ENCODE measurements around the gene ZNF700. TPM values are rescaled to one million over a fixed set of nuclear protein-coding genes. Genes with fewer than 3 reads are reported as not detected.
"Not testable (repeated sequence)": the region's sequence is repeated elsewhere in the genome, so short reads cannot be mapped to it uniquely, and the experiment has no call there.

ZNF700 gene
- total RNA-seq (2014; rRNA removed; shearing (Covaris generic); ENCODE audit: low replicate concordance) = 19.3 and 24.5 TPM in 2 replicates

DNA sequence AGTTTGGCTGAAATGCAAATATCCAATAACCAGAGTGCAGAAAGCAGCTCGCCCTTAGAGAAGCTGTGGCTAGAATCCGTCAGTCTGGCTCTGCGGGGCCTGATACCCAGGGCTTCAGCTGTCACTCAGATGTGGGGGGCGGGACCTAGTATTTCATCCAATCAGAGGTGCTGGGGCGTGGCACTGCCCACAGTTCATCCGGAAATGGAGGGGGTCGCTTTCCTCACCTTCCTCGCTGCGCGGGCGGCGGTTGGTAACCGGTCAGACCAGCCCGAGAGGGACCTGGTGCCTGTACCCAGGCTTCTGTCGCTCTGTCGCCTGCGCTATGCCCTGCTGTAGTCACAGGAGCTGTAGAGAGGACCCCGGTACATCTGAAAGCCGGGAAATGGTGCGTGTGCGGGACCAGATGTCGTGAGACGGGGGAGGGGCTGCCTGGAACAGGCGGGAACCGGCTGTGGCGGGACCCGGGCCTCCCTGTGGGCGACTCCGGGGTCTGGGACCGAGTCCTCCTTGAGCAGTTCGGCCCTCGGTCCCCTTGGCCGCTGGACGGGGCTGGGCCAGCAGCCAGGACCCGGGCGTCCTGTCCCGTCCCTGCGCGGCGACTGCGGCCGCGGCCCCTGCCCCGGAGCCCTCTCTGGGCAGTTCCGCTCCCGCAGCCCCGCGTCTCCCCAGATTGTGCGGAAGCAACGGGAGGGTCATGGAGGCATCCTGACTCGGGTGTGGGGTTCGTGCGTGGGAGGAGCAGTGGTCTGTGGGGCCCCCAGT lies at the start of gene ZNF700:
ZNF700 (plus strand) TSS at position 222 of the 765 bp plus-strand sequence; CDS start at position 326, 104 bp downstream.
- H3K4me3 ChIP-seq = peak within 1 kb of the TSS; percentile 99
- H3K9me3 ChIP-seq = peaks cover 38% of the 10 kb centered on the region
- peak; percentile 99 for DNase-seq
- H3K36me3 ChIP-seq = peaks cover 41% of the 10 kb centered on the region
- no peaks in the 10 kb centered on the region for H3K27me3 ChIP-seq

- not testable (repeated sequence) for H3K36me3 ChIP-seq
These were observed 45.1 kb upstream of the ZNF700 start for GRCh38 chr19:11879687-11880266.

GRCh38 chr19:11880598-11880997 lies 44.3 kb upstream of the ZNF700 start:
- no peak for DNase-seq
- Histone ChIP-seq H3K4me3 (no peak overlapping the region), H3K27me3 (0 out of 2 replicates have a peak, but pooled peaks cover 1% of the 10 kb centered on the region), H3K9me3 (peaks cover 15% of the 10 kb centered on the region), H3K36me3 (no peaks in the 10 kb centered on the region)

More at GRCh38 chr19:11879687-11880266, 45.1 kb upstream of the ZNF700 start:
- H3K9me3 ChIP-seq = peaks cover 21% of the 10 kb centered on the region
- DNase-seq = peak; percentile 11
- H3K27me3 ChIP-seq, H3K4me3 ChIP-seq: not testable (repeated sequence)

GRCh38 chr19:11881151-11881800 lies 43.6 kb upstream of the ZNF700 start:
- H3K36me3 ChIP-seq = no peaks in the 10 kb centered on the region
- no peaks in the 10 kb centered on the region for H3K27me3 ChIP-seq
- H3K4me3 ChIP-seq = no peak overlapping the region
- H3K9me3 ChIP-seq = peaks cover 17% of the 10 kb centered on the region
- DNase-seq = peak; percentile 26

GRCh38 chr19:11882606-11883005 lies 42.3 kb upstream of the ZNF700 start:
- DNase-seq = no peak
- no peaks in the 10 kb centered on the region for H3K36me3 ChIP-seq
- H3K9me3 ChIP-seq = peaks cover 25% of the 10 kb centered on the region
- H3K4me3 ChIP-seq = no peak overlapping the region
- no peaks in the 10 kb centered on the region for H3K27me3 ChIP-seq

- Histone ChIP-seq H3K9me3 (peaks cover 24% of the 10 kb centered on the region), H3K27me3 (peaks cover 6% of the 10 kb centered on the region; the same call in 1 of the 2 replicates), H3K4me3 (no peak overlapping the region; the same call in 1 of the 2 replicates), H3K36me3 (no peaks in the 10 kb centered on the region)
- DNase-seq = no peak
These were observed 37.7 kb upstream of the ZNF700 start for GRCh38 chr19:11887234-11887610.

- peak within 1 kb of the TSS; percentile 34 for H3K4me3 ChIP-seq
- H3K36me3 ChIP-seq = no peaks in the 10 kb centered on the region
- peaks cover 24% of the 10 kb centered on the region for H3K9me3 ChIP-seq
- peak; percentile 38 for DNase-seq
- H3K27me3 ChIP-seq = peaks cover 6% of the 10 kb centered on the region; the same call in 1 of the 2 replicates
These were observed 37.0 kb upstream of the ZNF700 start, which contains the start of gene ZNF69 for GRCh38 chr19:11887611-11888531. Gene ZNF69 (plus strand): TSS chr19:11887782. CDS start chr19:11887924, 142 bp downstream.

DNA sequence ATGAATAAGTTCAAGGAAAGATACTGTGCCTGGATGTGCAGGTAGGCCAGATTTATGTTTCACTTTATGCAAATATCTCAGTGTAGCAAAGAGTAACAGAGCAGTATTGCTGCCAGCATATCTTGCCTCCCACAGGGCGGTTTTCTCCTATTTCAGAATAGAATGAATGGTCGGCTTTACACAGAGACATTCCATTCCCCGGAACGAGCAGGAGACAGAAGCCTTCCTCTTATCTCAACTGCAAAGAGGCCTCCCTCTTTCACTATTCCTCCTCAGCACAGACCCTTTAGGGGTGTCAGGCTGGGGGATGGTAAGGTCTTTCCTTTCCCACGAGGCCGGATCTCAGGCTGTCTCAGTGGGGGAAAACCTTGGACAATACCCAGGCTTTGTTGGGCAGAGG lies 35.0 kb upstream of the ZNF700 start:
- H3K9me3 ChIP-seq = peaks cover 24% of the 10 kb centered on the region
- not testable (repeated sequence) for DNase-seq, H3K27me3 ChIP-seq, H3K36me3 ChIP-seq, H3K4me3 ChIP-seq

GRCh38 chr19:11890634-11891033 lies 34.3 kb upstream of the ZNF700 start:
- DNase-seq = no peak
- peaks cover 22% of the 10 kb centered on the region for H3K9me3 ChIP-seq

DNA sequence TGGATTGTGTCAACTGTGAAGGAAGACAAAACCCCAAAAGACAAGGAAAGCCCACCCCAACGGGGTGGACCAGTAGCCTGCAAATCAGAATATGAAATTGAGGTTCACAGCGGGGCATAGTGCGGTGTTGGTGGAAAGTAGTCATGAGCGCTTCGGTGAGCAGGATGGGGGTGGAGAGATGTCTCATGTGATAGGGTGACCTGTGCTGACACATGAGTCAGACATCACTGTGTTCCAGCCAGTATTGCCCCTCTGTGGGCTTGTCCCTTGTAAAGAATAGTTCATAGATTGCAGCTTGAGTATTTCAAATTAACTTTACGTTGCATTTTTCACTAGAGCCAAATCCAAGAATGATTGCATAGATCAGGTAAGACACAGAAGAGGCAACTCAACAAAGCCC lies 30.1 kb upstream of the ZNF700 start:
- H3K9me3 ChIP-seq = peaks cover 2% of the 10 kb centered on the region; the same call in 1 of the 2 replicates
- no peaks in the 10 kb centered on the region; the same call in 1 of the 2 replicates for H3K27me3 ChIP-seq
- no peaks in the 10 kb centered on the region for H3K36me3 ChIP-seq
- no peak overlapping the region for H3K4me3 ChIP-seq
- DNase-seq = no peak

More at GRCh38 chr19:11890634-11891033, 34.3 kb upstream of the ZNF700 start:
- Histone ChIP-seq H3K36me3 (no peaks in the 10 kb centered on the region), H3K27me3 (peaks cover 6% of the 10 kb centered on the region; the same call in 1 of the 2 replicates), H3K4me3 (no peak overlapping the region)

GRCh38 chr19:11902228-11902627 lies 22.7 kb upstream of the ZNF700 start:
- Histone ChIP-seq H3K27me3 (no peaks in the 10 kb centered on the region), H3K9me3 (peaks cover 33% of the 10 kb centered on the region), H3K36me3 (no peaks in the 10 kb centered on the region), H3K4me3 (no peak overlapping the region)
- DNase-seq = no peak

DNA sequence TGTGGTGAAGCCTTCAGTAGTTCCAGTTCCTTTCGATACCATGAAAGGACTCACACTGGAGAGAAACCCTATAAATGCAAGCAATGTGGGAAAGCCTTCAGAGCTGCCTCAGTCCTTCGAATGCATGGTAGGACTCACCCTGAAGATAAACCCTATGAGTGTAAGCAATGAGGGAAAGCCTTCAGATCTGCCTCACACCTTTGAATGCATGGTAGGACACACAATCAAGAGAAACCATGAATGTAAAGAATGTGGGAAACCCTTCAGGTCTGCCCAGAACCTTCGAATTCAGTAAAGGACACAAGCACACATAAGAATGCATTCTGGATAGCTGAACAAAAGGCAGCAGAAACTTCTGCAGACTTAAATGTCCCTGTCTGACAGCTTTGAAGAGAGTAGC lies 19.0 kb upstream of the ZNF700 start:
- H3K27me3 ChIP-seq = no peaks in the 10 kb centered on the region
- H3K9me3 ChIP-seq = peaks cover 58% of the 10 kb centered on the region
- H3K4me3 ChIP-seq = no peak overlapping the region
- H3K36me3 ChIP-seq = no peaks in the 10 kb centered on the region
- no peak for DNase-seq

GRCh38 chr19:11911937-11912336 lies 13.0 kb upstream of the ZNF700 start:
- H3K4me3 ChIP-seq, H3K27me3 ChIP-seq, DNase-seq: not testable (repeated sequence)

DNA sequence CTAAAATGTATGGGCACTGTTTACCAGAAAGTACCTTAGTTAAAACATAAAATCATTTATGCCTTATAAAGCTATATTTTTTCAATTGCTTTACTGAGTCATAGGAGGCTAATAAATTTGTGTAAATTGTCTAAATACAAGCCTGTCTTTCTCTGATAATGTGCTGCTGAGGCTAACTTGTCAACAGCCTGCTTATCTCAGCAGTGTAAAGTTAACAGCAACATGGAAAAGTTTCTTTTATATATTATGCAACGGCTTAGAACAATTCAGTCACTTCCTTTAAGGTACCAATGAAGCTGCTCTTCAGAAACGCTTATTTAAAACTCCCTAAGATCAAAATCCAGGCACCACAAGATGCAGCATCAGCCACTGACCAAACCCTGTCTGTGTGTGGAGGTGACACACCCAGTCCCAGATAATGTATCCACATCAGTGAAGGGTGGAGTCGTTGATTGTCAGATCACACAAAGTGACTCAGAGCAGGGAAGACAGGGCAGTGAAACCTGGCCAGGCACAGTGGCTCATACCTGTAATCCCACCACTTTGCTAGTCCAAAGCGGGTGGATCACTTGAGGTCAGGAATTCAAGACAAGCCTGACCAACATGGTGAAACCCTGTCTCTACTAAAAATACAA lies 10.4 kb upstream of the ZNF700 start:
- not testable (repeated sequence) for DNase-seq, H3K36me3 ChIP-seq, H3K27me3 ChIP-seq, H3K4me3 ChIP-seq
- peaks cover 35% of the 10 kb centered on the region for H3K9me3 ChIP-seq

More at GRCh38 chr19:11911937-11912336, 13.0 kb upstream of the ZNF700 start:
- H3K36me3 ChIP-seq = not testable (repeated sequence)
- peaks cover 52% of the 10 kb centered on the region for H3K9me3 ChIP-seq

DNA sequence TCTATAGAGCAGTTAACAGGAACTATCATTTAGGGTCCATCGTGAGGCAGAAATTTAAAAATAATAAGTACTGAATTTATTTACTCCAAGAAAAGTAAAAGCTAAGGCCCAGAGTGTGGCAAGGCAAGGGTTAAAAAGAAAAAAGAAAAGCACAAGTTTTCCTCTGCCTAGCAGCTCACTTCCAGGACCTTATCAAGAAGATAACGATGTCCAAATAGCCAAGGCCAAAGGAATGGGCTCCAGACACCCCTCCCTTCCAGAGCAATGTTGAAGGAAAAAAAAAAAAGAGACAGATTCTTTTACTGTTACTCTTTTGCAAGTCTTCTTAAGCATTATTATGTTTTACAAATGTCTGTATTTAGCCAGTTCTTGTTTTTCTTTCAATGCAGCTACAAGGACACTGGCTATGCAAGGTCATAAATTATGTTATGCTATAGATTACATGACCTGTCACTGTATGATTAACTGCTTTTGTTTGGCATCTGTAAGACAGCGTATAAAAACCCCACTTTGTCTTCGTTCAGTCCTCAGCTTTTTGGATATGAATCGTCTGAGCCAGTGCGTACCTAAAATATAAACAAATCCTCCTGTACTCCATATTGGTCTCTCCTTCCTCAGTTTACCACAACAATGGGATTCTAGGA lies 2.9 kb upstream of the ZNF700 start:
- peaks cover 12% of the 10 kb centered on the region for H3K9me3 ChIP-seq
- peaks cover 13% of the 10 kb centered on the region for H3K36me3 ChIP-seq
- no peaks in the 10 kb centered on the region for H3K27me3 ChIP-seq
- no peak overlapping the region for H3K4me3 ChIP-seq
- DNase-seq = no peak
